ENCODE measurements around the gene PACRG. TPM values are rescaled to one million over a fixed set of nuclear protein-coding genes. Genes with fewer than 3 reads are reported as not detected.

The PACRG gene
- total RNA-seq, 4 donors from 2014 or later, result 0.29 to 1.6 (median 0.61) TPM

- H3K27ac ChIP-seq, result no peak overlapping the region
- no peaks in the 10 kb centered on the region for H3K27me3 ChIP-seq
- TF ChIP-seq POLR2A (IDR thresholded peaks at IDR 0.05) (no peak), CTCF (IDR thresholded peaks at IDR 0.05 in 4 of 5, conservative IDR thresholded peaks at IDR 0.05 in 1 of 5) (no peak)
- ATAC-seq (no peak), DNase-seq (no peak)
- no peak overlapping the region for H3K4me3 ChIP-seq
- no peaks in the 10 kb centered on the region for H3K36me3 ChIP-seq
- intact Hi-C loops (cut with DNase I; ENCODE audit: low total_unique reads), result no loop called here
- no peaks in the 10 kb centered on the region for H3K4me1 ChIP-seq
- no peaks in the 10 kb centered on the region for H3K9me3 ChIP-seq
- in situ Hi-C loops (cut with MboI; ENCODE audit: low sequenced_read_pairs in 4 of 4), result loop anchor here in 2 of 4 donors (25.0 kb wide), 1 partner anchor 540 kb away; the partner anchor contains the start of gene QKI (in 2 of the 2)
Measured at GRCh38 chr6:162871966-162872365, 144.2 kb downstream of the PACRG start.

- no peaks in the 10 kb centered on the region for H3K4me1 ChIP-seq
- TF ChIP-seq POLR2A (IDR thresholded peaks at IDR 0.05) (no peak), CTCF (IDR thresholded peaks at IDR 0.05 in 4 of 5, conservative IDR thresholded peaks at IDR 0.05 in 1 of 5) (no peak)
- no peaks in the 10 kb centered on the region for H3K27me3 ChIP-seq
- H3K27ac ChIP-seq, result no peak overlapping the region
- H3K36me3 ChIP-seq, result no peaks in the 10 kb centered on the region
- DNase-seq, result no peak
- H3K4me3 ChIP-seq, result no peak overlapping the region
- no peak for ATAC-seq
- no peaks in the 10 kb centered on the region for H3K9me3 ChIP-seq
- in situ Hi-C loops (cut with MboI; ENCODE audit: low sequenced_read_pairs in 4 of 4), result loop anchor here in 2 of 4 donors (25.0 kb wide), 1 partner anchor 539 kb away; the partner anchor contains the start of gene QKI (in 2 of the 2)
- intact Hi-C loops (cut with DNase I; ENCODE audit: low total_unique reads), result no loop called here
Measured at GRCh38 chr6:162873537-162873936, 145.8 kb downstream of the PACRG start.

- in situ Hi-C loops (cut with MboI; ENCODE audit: low sequenced_read_pairs in 4 of 4), result no loop called here
- H3K4me1 ChIP-seq, result no peaks in the 10 kb centered on the region
- H3K36me3 ChIP-seq, result no peaks in the 10 kb centered on the region
- no peak for TF ChIP-seq POLR2A (IDR thresholded peaks at IDR 0.05)
- no peak for TF ChIP-seq CTCF (IDR thresholded peaks at IDR 0.05 in 4 of 5, conservative IDR thresholded peaks at IDR 0.05 in 1 of 5)
- no peak overlapping the region for H3K27ac ChIP-seq
- ATAC-seq (no peak), DNase-seq (no peak)
- no peak overlapping the region for H3K4me3 ChIP-seq
- intact Hi-C loops (cut with DNase I; ENCODE audit: low total_unique reads), result no loop called here
- H3K27me3 ChIP-seq, result no peaks in the 10 kb centered on the region
- H3K9me3 ChIP-seq, result no peaks in the 10 kb centered on the region
Measured at GRCh38 chr6:162875070-162875469, 147.3 kb downstream of the PACRG start.

GRCh38 chr6:162882801-162883481, 155.2 kb downstream of the PACRG start:
- Histone ChIP-seq H3K4me1 (no peaks in the 10 kb centered on the region), H3K27me3 (no peaks in the 10 kb centered on the region), H3K9me3 (no peaks in the 10 kb centered on the region), H3K4me3 (no peak overlapping the region), H3K27ac (no peak overlapping the region), H3K36me3 (no peaks in the 10 kb centered on the region)
- no peak for DNase-seq
- in situ Hi-C loops (cut with MboI; ENCODE audit: low sequenced_read_pairs in 4 of 4), result no loop called here
- intact Hi-C loops (cut with DNase I; ENCODE audit: low total_unique reads), result no loop called here
- no peak for ATAC-seq
- TF ChIP-seq POLR2A (IDR thresholded peaks at IDR 0.05), result no peak
- TF ChIP-seq CTCF (IDR thresholded peaks at IDR 0.05 in 4 of 5, conservative IDR thresholded peaks at IDR 0.05 in 1 of 5), result no peak

All from gastrocnemius medialis (tissue), 4 donors.